Neural progenitor cell (in vitro differentiated cells): Measurements from ENCODE around the gene SSR3. TPM values are rescaled to one million over a fixed set of nuclear protein-coding genes. Genes with fewer than 3 reads are reported as not detected.

ENCODE experiments used
- DNase-seq: peaks from one replicate; pipeline ENCODE4 v3.0.0-alpha.2; 2016; ENCODE audit warnings: low spot score
- H2AFZ ChIP-seq: fragments of 200-600 bp; sonication (generic); replicated peaks from 2 replicates; pipeline ENCODE4 v1.6.1; 2016; ENCODE audit warnings: antibody characterized with exemption
- H3F3A ChIP-seq: fragments of 200-600 bp; sonication (generic); 2 replicates; pipeline ENCODE4 v1.6.1; 2016; ENCODE audit warnings: antibody characterized with exemption, low read depth
- H3K27ac ChIP-seq: fragments of 200-600 bp; sonication (generic); 2 replicates; pipeline ENCODE4 v1.5.1; 2016; ENCODE audit warnings: mild to moderate bottlenecking
- H3K27me3 ChIP-seq: fragments of 200-600 bp; sonication (generic); 2 replicates; pipeline ENCODE4 v1.6.1; 2016; ENCODE audit warnings: mild to moderate bottlenecking, moderate library complexity
- H3K36me3 ChIP-seq: fragments of 200-600 bp; sonication (generic); 2 replicates; pipeline ENCODE4 v1.5.1; 2016
- H3K4me1 ChIP-seq: fragments of 200-600 bp; sonication (generic); 2 replicates; pipeline ENCODE4 v1.6.1; 2016; ENCODE audit warnings: mixed run types
- H3K4me2 ChIP-seq: fragments of 200-600 bp; sonication (generic); 2 replicates; pipeline ENCODE4 v1.6.1; 2016
- H3K4me3 ChIP-seq: fragments of 200-600 bp; sonication (generic); 2 replicates; pipeline ENCODE4 v1.5.1; 2016
- H3K79me2 ChIP-seq: fragments of 200-600 bp; sonication (generic); 2 replicates; pipeline ENCODE4 v1.6.1; 2016; ENCODE audit warnings: low read depth
- H3K9ac ChIP-seq: fragments of 200-600 bp; sonication (generic); 2 replicates; pipeline ENCODE4 v1.6.1; 2016
- H3K9me3 ChIP-seq: fragments of 200-600 bp; sonication (generic); 2 replicates; pipeline ENCODE4 v1.5.1; 2016; ENCODE audit warnings: low read depth
- H4K20me1 ChIP-seq: fragments of 200-600 bp; sonication (generic); 2 replicates; pipeline ENCODE4 v1.6.1; 2016; ENCODE audit warnings: low read depth
- H3K27ac Mint-ChIP-seq: 3 replicates; pipeline ENCODE4 v1.8.0; 2021; ENCODE audit warnings: mixed read lengths
- H3K27me3 Mint-ChIP-seq: 2 replicates; pipeline ENCODE4 v1.8.0; 2022; ENCODE audit warnings: low read depth, mild to moderate bottlenecking, inconsistent platforms, moderate library complexity, mixed read lengths; ENCODE audit not compliant: insufficient read depth
- H3K36me3 Mint-ChIP-seq: 3 replicates; pipeline ENCODE4 v1.8.0; 2021; ENCODE audit warnings: mixed read lengths
- H3K4me1 Mint-ChIP-seq: 3 replicates; pipeline ENCODE4 v1.8.0; 2021; ENCODE audit warnings: mixed read lengths
- H3K4me3 Mint-ChIP-seq: 3 replicates; pipeline ENCODE4 v1.8.0; 2021; ENCODE audit warnings: mild to moderate bottlenecking, moderate library complexity, mixed read lengths
- H3K9me3 Mint-ChIP-seq: 3 replicates; pipeline ENCODE4 v1.8.0; 2020; ENCODE audit warnings: mixed read lengths
- CTCF ChIP-seq: fragments of 200-600 bp; sonication (generic); IDR thresholded peaks from 2 replicates; pipeline ENCODE4 v1.5.1; 2017; ENCODE audit warnings: antibody characterized with exemption, mild to moderate bottlenecking
- EZH2 ChIP-seq: fragments of 200-600 bp; sonication (generic); IDR thresholded peaks from 2 replicates; pipeline ENCODE4 v1.6.1; 2017; ENCODE audit warnings: antibody characterized with exemption, mild to moderate bottlenecking, moderate library complexity
- EZH2phosphoT487 ChIP-seq: fragments of 200-600 bp; sonication (generic); IDR thresholded peaks from 2 replicates; pipeline ENCODE4 v1.6.1; 2017; ENCODE audit warnings: antibody characterized with exemption
- total RNA-seq: library from RNA; depleted of rRNA; stranded (reverse); fragments of >200 nt; gene quantifications from 2 replicates; pipeline ENCODE4 v1.2.3, GENCODE V29; 2015; ENCODE audit warnings: low replicate concordance

SSR3 gene
- total RNA-seq, 1 donor from 2014 or later, result 142 TPM

- Histone ChIP-seq H3K4me2 (peak overlapping the region; percentile 17), H3F3A (peaks cover 10% of the 10 kb centered on the region), H3K4me3 (no peak overlapping the region), H3K9me3 (no peaks in the 10 kb centered on the region), H3K27ac (no peak overlapping the region), H4K20me1 (no peaks in the 10 kb centered on the region), H3K79me2 (no peaks in the 10 kb centered on the region), H3K36me3 (no peaks in the 10 kb centered on the region), H3K9ac (no peak overlapping the region), H3K27me3 (no peaks in the 10 kb centered on the region), H3K4me1 (peaks cover 9% of the 10 kb centered on the region), H2AFZ (no peak overlapping the region)
- no peak for TF ChIP-seq CTCF
- TF ChIP-seq EZH2, result no peak
- no peak for TF ChIP-seq EZH2phosphoT487
- H3K4me3 Mint-ChIP-seq, result no peak overlapping the region
- H3K9me3 Mint-ChIP-seq, result no peaks in the 10 kb centered on the region
- H3K4me1 Mint-ChIP-seq, result peaks cover 26% of the 10 kb centered on the region
- H3K36me3 Mint-ChIP-seq, result peaks cover 2% of the 10 kb centered on the region
- H3K27me3 Mint-ChIP-seq, result peaks cover 2% of the 10 kb centered on the region
- peak; percentile 47 for DNase-seq
- H3K27ac Mint-ChIP-seq, result no peak overlapping the region
These were observed 23.9 kb downstream of the SSR3 start for GRCh38 chr3:156530980-156531379.

- H3K36me3 Mint-ChIP-seq, result peaks cover 2% of the 10 kb centered on the region
- no peak overlapping the region for H3K27ac Mint-ChIP-seq
- TF ChIP-seq EZH2phosphoT487, result no peak
- TF ChIP-seq EZH2, result no peak
- no peak for TF ChIP-seq CTCF
- no peak overlapping the region for H3K27ac ChIP-seq
- H3K27me3 Mint-ChIP-seq, result peaks cover 2% of the 10 kb centered on the region
- H3K27me3 ChIP-seq, result no peaks in the 10 kb centered on the region
- H3K4me3 ChIP-seq, result no peak overlapping the region
- H3K4me1 ChIP-seq, result peaks cover 9% of the 10 kb centered on the region
- no peaks in the 10 kb centered on the region for H3K79me2 ChIP-seq
- H3K9me3 ChIP-seq, result no peaks in the 10 kb centered on the region
- no peaks in the 10 kb centered on the region for H3K36me3 ChIP-seq
- no peak overlapping the region for H2AFZ ChIP-seq
- H3K9me3 Mint-ChIP-seq, result no peaks in the 10 kb centered on the region
- H3K4me1 Mint-ChIP-seq, result peaks cover 31% of the 10 kb centered on the region
- H3F3A ChIP-seq, result peaks cover 10% of the 10 kb centered on the region
- DNase-seq, result no peak
- H3K4me3 Mint-ChIP-seq, result no peak overlapping the region
- no peaks in the 10 kb centered on the region for H4K20me1 ChIP-seq
- no peak overlapping the region for H3K9ac ChIP-seq
- no peak overlapping the region for H3K4me2 ChIP-seq
These were observed 27.9 kb downstream of the SSR3 start for GRCh38 chr3:156527060-156527459.

- Histone ChIP-seq H3K9ac (no peak overlapping the region), H2AFZ (no peak overlapping the region), H3K36me3 (no peaks in the 10 kb centered on the region), H3K4me2 (no peak overlapping the region), H3K4me1 (peaks cover 5% of the 10 kb centered on the region), H3K9me3 (no peaks in the 10 kb centered on the region), H3K27me3 (no peaks in the 10 kb centered on the region), H3K79me2 (no peaks in the 10 kb centered on the region), H3K4me3 (no peak overlapping the region), H3F3A (peaks cover 3% of the 10 kb centered on the region), H3K27ac (no peak overlapping the region), H4K20me1 (no peaks in the 10 kb centered on the region)
- Mint-ChIP-seq H3K27me3 (no peaks in the 10 kb centered on the region), H3K9me3 (no peaks in the 10 kb centered on the region), H3K4me3 (no peak overlapping the region), H3K4me1 (peaks cover 23% of the 10 kb centered on the region), H3K27ac (no peak overlapping the region), H3K36me3 (no peaks in the 10 kb centered on the region)
- DNase-seq, result no peak
- no peak for TF ChIP-seq EZH2
- no peak for TF ChIP-seq EZH2phosphoT487
- no peak for TF ChIP-seq CTCF
These were observed 29.1 kb downstream of the SSR3 start for GRCh38 chr3:156525808-156526207.
